Glomerular visceral epithelial cell (primary cell): ENCODE results near the gene SLC36A1.

ENCODE experiments used
- DNase-seq: peaks from one replicate; pipeline ENCODE4 v3.0.0-alpha.2; 2016; ENCODE audit errors: extremely low spot score

The SLC36A1 gene

GRCh38 chr5:151532416-151532815 is 85.0 kb downstream of the SLC36A1 start:
- no peak for DNase-seq

- DNase-seq = no peak
These were observed 86.9 kb downstream of the SLC36A1 start for GRCh38 chr5:151534350-151534749.

GRCh38 chr5:151537044-151537443 is 89.6 kb downstream of the SLC36A1 start:
- no peak for DNase-seq

- DNase-seq = no peak
These were observed 94.2 kb downstream of the SLC36A1 start for GRCh38 chr5:151541571-151541970.
